ENCODE data around the gene AAMDC.

- TF ChIP-seq CTCF (IDR thresholded peaks at IDR 0.05) = no peak
- no peak for TF ChIP-seq EZH2 (IDR thresholded peaks at IDR 0.05)
These were observed 65.5 kb downstream of the AAMDC start for GRCh38 chr11:77886401-77886800.

Measured in neural progenitor cell (in vitro differentiated cells).